Measurements from ENCODE around the gene PARN.

Gene PARN

DNA sequence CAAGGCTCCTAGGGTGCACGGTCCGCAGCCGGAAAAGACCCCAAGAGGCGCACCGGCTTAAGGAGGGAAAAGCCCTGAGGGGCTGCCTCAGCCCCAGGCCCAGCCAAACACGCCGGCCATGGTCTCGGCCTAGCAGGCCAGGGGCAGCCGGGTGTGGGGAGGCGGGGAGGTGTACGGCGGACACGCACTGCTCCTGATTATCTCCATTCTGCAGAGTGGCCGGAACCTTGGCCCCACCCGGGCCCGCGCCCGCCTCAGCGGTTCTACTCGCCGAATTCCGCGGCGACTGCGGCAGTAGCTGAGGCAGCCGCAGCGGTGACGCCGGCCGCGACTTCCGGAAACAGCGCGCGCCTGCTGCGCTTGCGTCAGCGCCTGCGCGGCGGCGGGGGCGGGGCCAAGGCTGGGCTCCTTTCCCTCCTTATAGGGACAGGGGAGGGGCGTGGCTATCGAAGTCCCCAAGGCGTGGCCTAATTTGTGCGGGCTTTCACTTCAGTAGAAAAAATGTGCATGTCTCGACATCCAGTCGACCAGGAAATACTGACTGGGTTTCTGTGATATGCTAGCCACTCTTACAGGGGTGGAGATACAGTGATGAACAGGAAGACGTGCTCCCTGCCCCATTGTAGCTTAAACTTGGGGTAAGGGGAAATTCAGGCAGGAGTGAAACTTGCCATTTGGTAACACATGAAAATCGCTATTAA, at the start of gene PARN:
TSS of gene PARN (minus strand) at position 342 of the 701 bp plus-strand sequence. CDS start at position 207, 135 bp downstream.
- DNase-seq (ENCODE audit: low read depth): peak; percentile 95
- peak within 1 kb of the TSS; percentile 96 for H3K4me3 ChIP-seq (ENCODE audit: low read length)
- no peak for TF ChIP-seq CTCF (conservative IDR thresholded peaks at IDR 0.05; ENCODE audit: low read length)

GRCh38 chr16:14678748-14679497, 48.9 kb upstream of the PARN start:
- no peak for TF ChIP-seq CTCF (conservative IDR thresholded peaks at IDR 0.05; ENCODE audit: low read length)
- no peak for DNase-seq (ENCODE audit: low read depth)

GRCh38 chr16:14677627-14678026, 47.6 kb upstream of the PARN start:
- no peak for TF ChIP-seq CTCF (conservative IDR thresholded peaks at IDR 0.05; ENCODE audit: low read length)
- no peak for DNase-seq (ENCODE audit: low read depth)
- H3K4me3 ChIP-seq (ENCODE audit: low read length): no peak overlapping the region

More at GRCh38 chr16:14678748-14679497, 48.9 kb upstream of the PARN start:
- H3K4me3 ChIP-seq (ENCODE audit: low read length): no peak overlapping the region

DNA sequence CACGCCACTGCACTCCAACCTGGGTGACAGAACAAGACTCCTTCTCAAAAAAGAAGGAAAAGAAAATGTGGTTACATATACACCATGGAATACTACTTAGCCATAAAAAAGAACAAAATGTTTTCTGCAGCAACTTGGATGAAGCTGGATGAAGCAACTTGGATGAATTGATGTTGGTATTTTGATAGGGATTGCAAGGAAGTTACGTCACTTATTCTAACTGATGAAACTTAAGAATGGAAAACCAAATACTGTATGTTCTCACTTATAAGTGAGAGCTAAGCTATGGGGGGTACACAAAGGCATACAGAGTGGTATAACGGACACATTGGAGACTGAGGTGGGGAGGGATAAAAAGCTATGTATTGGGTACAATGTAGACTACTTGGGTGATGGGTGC, 46.6 kb upstream of the PARN start:
- no peak for DNase-seq (ENCODE audit: low read depth)
- TF ChIP-seq CTCF (conservative IDR thresholded peaks at IDR 0.05; ENCODE audit: low read length): no peak

DNA sequence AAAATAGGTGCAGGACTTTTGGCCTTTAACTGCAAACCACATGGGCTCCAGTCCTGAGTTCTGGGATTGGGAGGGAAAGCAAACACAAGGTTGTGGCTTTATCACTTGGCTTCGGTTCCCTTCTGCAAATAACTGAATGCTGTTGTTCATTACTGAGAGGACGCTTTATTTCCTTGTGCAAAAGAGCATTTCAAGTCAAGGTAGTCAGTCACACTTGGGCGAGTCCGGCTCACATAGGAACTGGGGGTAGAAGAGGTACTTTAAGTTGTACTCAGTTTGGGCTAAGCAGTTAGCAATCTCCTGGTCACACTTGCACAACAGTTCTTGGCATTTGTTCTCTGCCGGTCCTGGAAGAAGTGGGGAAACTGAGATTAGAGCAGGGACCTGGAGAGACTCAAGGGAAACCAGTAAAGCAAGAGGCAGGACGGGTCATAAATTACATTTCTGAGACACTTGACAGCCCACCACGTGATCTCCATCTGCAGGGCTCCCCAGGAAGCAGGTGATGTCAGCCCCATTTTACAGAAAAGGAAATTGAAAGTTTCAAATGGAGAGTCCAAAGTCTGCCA, 42.4 kb upstream of the PARN start:
- no peak for DNase-seq (ENCODE audit: low read depth)
- H3K4me3 ChIP-seq (ENCODE audit: low read length): no peak overlapping the region
- no peak for TF ChIP-seq CTCF (conservative IDR thresholded peaks at IDR 0.05; ENCODE audit: low read length)

More for the DNA sequence above, 46.6 kb upstream of the PARN start:
- no peak overlapping the region for H3K4me3 ChIP-seq (ENCODE audit: low read length)

- no peak overlapping the region for H3K4me3 ChIP-seq (ENCODE audit: low read length)
- no peak for TF ChIP-seq CTCF (conservative IDR thresholded peaks at IDR 0.05; ENCODE audit: low read length)
- DNase-seq (ENCODE audit: low read depth): no peak
Measured at GRCh38 chr16:14669776-14670175, 39.7 kb upstream of the PARN start.

Measured in AG10803 (cell line).